Pancreas (tissue), 10 donors: ENCODE data around the gene DDHD1. TPM values are rescaled to one million over a fixed set of nuclear protein-coding genes. Genes with fewer than 3 reads are reported as not detected.
A peak's percentile ranks its signal among the peaks of the same experiment; 100 is the strongest.

ENCODE experiments used
- ATAC-seq, 4 donors: fragments of 200-7000 bp; cut with Tn5 transposase; one replicate each; pipeline versions ENCODE4 v1.8.0 to v1.9.1; 2020; ENCODE audit warnings: mild to moderate bottlenecking in 4 of 4, moderate library complexity in 4 of 4
- DNase-seq, 6 donors: peaks; one replicate each; pipeline ENCODE4 v3.0.0-alpha.2; 2020
- FAIRE-seq: peaks from 2 replicates; lab custom pipeline; 2012; peaks lifted over from hg19 to GRCh38; lab: Jason Lieb, UNC
- H3K27ac ChIP-seq, 4 donors: fragments of 200-600 bp; sonication (generic); 1 replicate in 3 of 4; 2 replicates in 1 of 4; pipeline versions ENCODE4 v1.5.0 to v1.8.0; 2020
- H3K27me3 ChIP-seq, 4 donors: fragments of 200-600 bp; one replicate each; pipeline ENCODE4 v1.8.0; 2021
- H3K36me3 ChIP-seq, 3 donors: fragments of 200-600 bp; sonication (generic) in 1 of 3; one replicate each; pipeline versions ENCODE4 v1.5.0 to v1.8.0; 2020 to 2021
- H3K4me1 ChIP-seq, 3 donors: fragments of 200-600 bp; one replicate each; pipeline ENCODE4 v1.8.0; 2021
- H3K4me3 ChIP-seq, 4 donors: fragments of 200-600 bp; sonication (generic) in 2 of 4; one replicate each; pipeline versions ENCODE4 v1.5.0 to v1.8.0; 2020 to 2021
- H3K9me3 ChIP-seq, 4 donors: fragments of 200-600 bp; one replicate each; pipeline ENCODE4 v1.8.0; 2021
- WGBS, 2 donors: extraction: QIAGEN DNeasy Blood & Tissue Kit; methylation state at CpG; one replicate each; pipeline ENCODE4 v1.1.7; 2013; 5-methylcytosine and 5-hydroxymethylcytosine counted together
- intact Hi-C, 3 donors: fragments of 100-400 bp; cut with DNase I; formaldehyde crosslinking; loops; one replicate each; pipeline versions ENCODE4 v1.11.1 to v1.14.2; 2022
- polyA plus RNA-seq, 2 donors: library from polyadenylated mRNA; stranded (reverse); fragments of 200-250 nt; gene quantifications; one replicate each; pipeline ENCODE4 v1.2.3, GENCODE V29; 2013
- total RNA-seq, 6 donors: library from RNA; stranded (reverse); fragmentation: NEBNext Ultra II Directional in 4 of 6; extraction: Animal tissue kit (Norgen Biotek cat#: 25700) in 4 of 6; gene quantifications; one replicate each; pipeline versions ENCODE4 v1.2.1 to v1.2.4, GENCODE V29; 2021 to 2023
- TF ChIP-seq, protein P1 (sequence below), 4 donors: fragments of 200-600 bp; sonication (generic) in 3 of 4; IDR thresholded peaks; one replicate each; pipeline versions ENCODE4 v1.5.0 to v1.8.0; 2021; ENCODE audit warnings: antibody characterized with exemption in 4 of 4
- donor health status: healthy with polysubstance abuse.
- donor health status: DM: no; HTN: no; CAD: no; lungs with moderate emphysema.
- donor health status: DM: no; HTN: no; CAD: no.
- donor health status: control.
- donor health status: control.
- donor health status: Bipolar disorder and iron deficiency.
- donor health status: DM: yes; HTN: yes; CAD: no.
- donor health status: DM: no; HTN: no; CAD: no.
- donor health status: DM: no; HTN: no; CAD: no.
- donor health status: DM: yes; HTN: yes; CAD: no.

The DDHD1 gene
- total RNA-seq, result 1 to 10 TPM; 3.8 to 6.9 (median 4.9) TPM
- 1 to 10 TPM; 3.5 to 3.6 TPM for polyA plus RNA-seq

DNA sequence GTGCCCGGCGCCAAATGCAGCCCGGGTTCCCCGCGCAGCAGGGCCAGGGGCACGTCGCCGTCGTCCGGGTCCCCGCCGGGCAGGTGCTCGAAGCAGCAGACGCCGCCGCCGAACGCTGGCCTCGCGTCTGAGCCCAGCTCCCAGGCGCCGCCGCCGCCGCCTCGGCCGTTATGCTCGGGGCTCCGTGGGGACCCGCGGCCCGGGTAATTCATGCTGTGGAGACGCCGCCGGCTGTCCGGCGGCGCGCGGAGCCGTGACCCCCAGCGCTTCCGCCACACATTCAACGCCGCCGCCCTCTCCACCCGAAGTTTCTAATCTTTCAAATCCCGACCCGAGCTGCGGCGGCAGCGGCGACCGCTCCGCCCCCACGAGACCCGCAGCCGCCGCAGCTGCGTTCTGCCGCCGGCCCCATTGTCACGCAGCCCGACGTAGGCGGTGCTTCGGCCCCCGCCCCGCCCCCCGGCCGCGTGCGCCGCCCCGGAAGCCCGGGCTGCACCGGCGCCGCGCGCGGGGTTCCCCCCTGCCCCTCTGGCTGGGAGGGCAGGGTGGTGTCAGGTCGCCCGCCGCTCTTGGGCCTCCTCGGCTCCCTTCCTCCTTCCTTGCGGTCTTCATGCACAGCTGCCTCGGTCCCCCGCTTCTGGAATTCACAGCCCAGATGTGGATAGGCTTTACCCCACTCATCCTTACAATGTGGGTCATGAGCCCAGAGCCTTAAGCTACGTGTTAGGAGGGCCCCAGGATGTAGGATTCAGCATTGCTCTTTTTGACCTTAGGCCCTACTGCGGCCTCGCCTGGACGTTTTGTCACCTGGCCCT is at the start of gene DDHD1:
DDHD1 (minus strand) TSS at position 437 of the 815 bp plus-strand sequence; CDS start at position 212, 225 bp downstream.
- ATAC-seq (peak; percentile 92 to 95 (median 93)), FAIRE-seq (no peak), DNase-seq (peak; percentile 67 to 91 (median 80))
- Histone ChIP-seq H3K27ac (peak within 1 kb of the TSS; percentile 61 to 89 (median 84)), H3K27me3 (no peaks in the 10 kb centered on the region), H3K36me3 (no peaks in the 10 kb centered on the region), H3K4me3 (peak within 1 kb of the TSS; percentile 64 to 89 (median 82)), H3K9me3 (no peaks in the 10 kb centered on the region), H3K4me1 (peaks cover 0 to 8% (median 8%) of the 10 kb centered on the region in 3 donors)
- TF ChIP-seq, protein P1, sequence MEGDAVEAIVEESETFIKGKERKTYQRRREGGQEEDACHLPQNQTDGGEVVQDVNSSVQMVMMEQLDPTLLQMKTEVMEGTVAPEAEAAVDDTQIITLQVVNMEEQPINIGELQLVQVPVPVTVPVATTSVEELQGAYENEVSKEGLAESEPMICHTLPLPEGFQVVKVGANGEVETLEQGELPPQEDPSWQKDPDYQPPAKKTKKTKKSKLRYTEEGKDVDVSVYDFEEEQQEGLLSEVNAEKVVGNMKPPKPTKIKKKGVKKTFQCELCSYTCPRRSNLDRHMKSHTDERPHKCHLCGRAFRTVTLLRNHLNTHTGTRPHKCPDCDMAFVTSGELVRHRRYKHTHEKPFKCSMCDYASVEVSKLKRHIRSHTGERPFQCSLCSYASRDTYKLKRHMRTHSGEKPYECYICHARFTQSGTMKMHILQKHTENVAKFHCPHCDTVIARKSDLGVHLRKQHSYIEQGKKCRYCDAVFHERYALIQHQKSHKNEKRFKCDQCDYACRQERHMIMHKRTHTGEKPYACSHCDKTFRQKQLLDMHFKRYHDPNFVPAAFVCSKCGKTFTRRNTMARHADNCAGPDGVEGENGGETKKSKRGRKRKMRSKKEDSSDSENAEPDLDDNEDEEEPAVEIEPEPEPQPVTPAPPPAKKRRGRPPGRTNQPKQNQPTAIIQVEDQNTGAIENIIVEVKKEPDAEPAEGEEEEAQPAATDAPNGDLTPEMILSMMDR (IDR thresholded peaks at IDR 0.05), result no peak
- intact Hi-C loops, result no loop called here
- WGBS, 2 donors, result 1% methylated on average over 66 to 93 of the region's 93 CpGs

GRCh38 chr14:53195949-53196348 is 42.8 kb upstream of the DDHD1 start:
- intact Hi-C loops, result no loop called here
- Histone ChIP-seq H3K4me3 (no peak overlapping the region), H3K27ac (no peak overlapping the region), H3K4me1 (no peaks in the 10 kb centered on the region), H3K36me3 (no peaks in the 10 kb centered on the region), H3K27me3 (no peaks in the 10 kb centered on the region), H3K9me3 (no peaks in the 10 kb centered on the region)
- no peak for DNase-seq
- no peak for FAIRE-seq
- 85 to 90% methylated on average over 5 of the region's 5 CpGs for whole genome bisulfite sequencing, 2 donors
- no peak for ATAC-seq
- TF ChIP-seq, protein P1 (IDR thresholded peaks at IDR 0.05), result no peak

GRCh38 chr14:53193193-53193592 is 40.1 kb upstream of the DDHD1 start:
- TF ChIP-seq, protein P1 (IDR thresholded peaks at IDR 0.05), result no peak
- H3K9me3 ChIP-seq, result no peaks in the 10 kb centered on the region
- no peaks in the 10 kb centered on the region for H3K27me3 ChIP-seq
- intact Hi-C loops, result no loop called here
- no peaks in the 10 kb centered on the region for H3K4me1 ChIP-seq
- H3K36me3 ChIP-seq, result no peaks in the 10 kb centered on the region
- H3K4me3 ChIP-seq, result no peak overlapping the region
- ATAC-seq (no peak), FAIRE-seq (no peak), DNase-seq (no peak)
- no peak overlapping the region for H3K27ac ChIP-seq
- WGBS, 2 donors, result 80 to 84% methylated on average over 7 of the region's 7 CpGs

- DNase-seq (no peak), FAIRE-seq (no peak), ATAC-seq (no peak)
- H3K9me3 ChIP-seq, result no peaks in the 10 kb centered on the region
- no peak overlapping the region for H3K4me3 ChIP-seq
- H3K27ac ChIP-seq, result no peak overlapping the region
- no peaks in the 10 kb centered on the region for H3K4me1 ChIP-seq
- no peaks in the 10 kb centered on the region for H3K27me3 ChIP-seq
- intact Hi-C loops, result no loop called here
- 6 to 7% methylated on average over 2 of the region's 2 CpGs for WGBS, 2 donors
- no peaks in the 10 kb centered on the region for H3K36me3 ChIP-seq
- TF ChIP-seq, protein P1 (IDR thresholded peaks at IDR 0.05), result no peak
Observed at GRCh38 chr14:53192052-53192760, 39.1 kb upstream of the DDHD1 start.
